PC-9 (cell line): ENCODE measurements around the gene NRG2.

ENCODE experiments used
- CTCF ChIP-seq: fragments of 200-600 bp; sonication (generic); conservative IDR thresholded peaks from 2 replicates; pipeline ENCODE4 v1.6.1; 2017; ENCODE audit warnings: mixed run types, antibody characterized with exemption, mild to moderate bottlenecking, moderate library complexity
- EZH2 ChIP-seq: fragments of 200-600 bp; sonication (generic); IDR thresholded peaks from 2 replicates; pipeline ENCODE4 v1.8.0; 2017; ENCODE audit warnings: antibody characterized with exemption, low read depth

- TF ChIP-seq CTCF (no peak), EZH2 (no peak)
Measured at GRCh38 chr5:139820606-139821005, 222.5 kb downstream of the NRG2 start.
